Endodermal cell (in vitro differentiated cells): ENCODE results near the gene PRSS1. TPM values are rescaled to one million over a fixed set of nuclear protein-coding genes. Genes with fewer than 3 reads are reported as not detected.
A peak's percentile ranks its signal among the peaks of the same experiment; 100 is the strongest.

Experiments
- DNase-seq: peaks from one replicate; pipeline ENCODE4 v3.0.0-alpha.2; 2017
- H3K27ac ChIP-seq: 2 replicates; pipeline ENCODE4 v1.5.1; 2013; ENCODE audit warnings: mild to moderate bottlenecking, low read depth, low read length, moderate library complexity
- H3K27me3 ChIP-seq: 2 replicates; pipeline ENCODE4 v1.6.1; 2013; ENCODE audit warnings: mild to moderate bottlenecking, low read length, moderate library complexity; ENCODE audit not compliant: insufficient read depth, control insufficient read depth, poor library complexity, severe bottlenecking
- H3K36me3 ChIP-seq: 2 replicates; pipeline ENCODE4 v1.7.0; 2013; ENCODE audit warnings: mild to moderate bottlenecking, low read length, moderate library complexity; ENCODE audit not compliant: control insufficient read depth, insufficient read depth
- H3K4me1 ChIP-seq: one replicate; pipeline ENCODE4 v1.7.0; 2013; ENCODE audit warnings: low read length; ENCODE audit not compliant: control insufficient read depth, insufficient read depth
- H3K4me3 ChIP-seq: 2 replicates; pipeline ENCODE4 v1.5.1; 2013; ENCODE audit warnings: mild to moderate bottlenecking, low read length, moderate library complexity
- H3K9ac ChIP-seq: 2 replicates; pipeline ENCODE4 v1.6.1; 2013; ENCODE audit warnings: mild to moderate bottlenecking, low read length, moderate library complexity; ENCODE audit not compliant: poor library complexity, severe bottlenecking; ENCODE audit errors: extremely low read depth
- H3K9me3 ChIP-seq: 2 replicates; pipeline ENCODE4 v1.6.1; 2013; ENCODE audit warnings: mild to moderate bottlenecking, low read length, moderate library complexity; ENCODE audit not compliant: control insufficient read depth
- H3K27ac Mint-ChIP-seq: 2 replicates; pipeline ENCODE4 v1.8.0; 2020; ENCODE audit warnings: mixed read lengths
- H3K27me3 Mint-ChIP-seq: 2 replicates; pipeline ENCODE4 v1.8.0; 2021; ENCODE audit warnings: mild to moderate bottlenecking, mixed read lengths; ENCODE audit not compliant: insufficient read depth
- H3K36me3 Mint-ChIP-seq: 2 replicates; pipeline ENCODE4 v1.8.0; 2020; ENCODE audit warnings: low read depth, mixed read lengths
- H3K4me1 Mint-ChIP-seq: 2 replicates; pipeline ENCODE4 v1.8.0; 2020; ENCODE audit warnings: mixed read lengths
- H3K4me3 Mint-ChIP-seq: 2 replicates; pipeline ENCODE4 v1.8.0; 2020; ENCODE audit warnings: mild to moderate bottlenecking, moderate library complexity, mixed read lengths
- H3K9me3 Mint-ChIP-seq: 2 replicates; pipeline ENCODE4 v1.8.0; 2020; ENCODE audit warnings: mild to moderate bottlenecking, mixed read lengths
- CTCF ChIP-seq: fragments of 200-600 bp; sonication (generic); conservative IDR thresholded peaks from 2 replicates; pipeline ENCODE4 v1.5.0; 2021; ENCODE audit warnings: antibody characterized with exemption, mild to moderate bottlenecking
- WGBS, 2 experiments: methylation state at CpG; one replicate each; pipeline versions ENCODE4 v1.1.5 to v1.1.7; 2013; ENCODE audit warnings: missing lambda C conversion rate in 2 of 2, mixed read lengths in 1 of 2; ENCODE audit not compliant: insufficient coverage in 1 of 2, insufficient read length in 1 of 2; 5-methylcytosine and 5-hydroxymethylcytosine counted together
- total RNA-seq, 2 donors: library from RNA; stranded (reverse); fragmentation: NEBNext Ultra II Directional in 1 of 2; extraction: Animal tissue kit (Norgen Biotek cat#: 25700) in 1 of 2; gene quantifications; 2 replicates in 1 of 2; 3 replicates in 1 of 2; pipeline ENCODE4 v1.2.1, GENCODE V29; 2021

The PRSS1 gene
- total RNA-seq, 2 donors from 2014 or later, result 4.4 to 8.8 TPM

GRCh38 chr7:142770661-142771352, 21.5 kb downstream of the PRSS1 start, which contains the start of gene PRSS2:
TSS of gene PRSS2 (plus strand) at chr7:142770970. CDS start at chr7:142770983, 13 bp downstream.
- WGBS, 2 experiments, result 64 to 85% methylated on average over 5 to 7 of the region's 7 CpGs
- Histone ChIP-seq H3K36me3 (no peaks in the 10 kb centered on the region), H3K4me3 (peak within 1 kb of the TSS; percentile 43), H3K9ac (no peak within 1 kb of the TSS), H3K27ac (no peak within 1 kb of the TSS), H3K9me3 (no peaks in the 10 kb centered on the region), H3K4me1 (peaks cover 11% of the 10 kb centered on the region), H3K27me3 (peaks cover 32% of the 10 kb centered on the region)
- Mint-ChIP-seq H3K27me3 (peaks cover 68% of the 10 kb centered on the region), H3K36me3 (no peaks in the 10 kb centered on the region), H3K27ac (no peak within 1 kb of the TSS), H3K4me1 (peaks cover 15% of the 10 kb centered on the region), H3K9me3 (no peaks in the 10 kb centered on the region), H3K4me3 (no peak within 1 kb of the TSS)
- TF ChIP-seq CTCF, result no peak
- DNase-seq, result peak; percentile 80

GRCh38 chr7:142771353-142771723, 22.1 kb downstream of the PRSS1 start:
- Histone ChIP-seq H3K9ac (no peak overlapping the region), H3K27ac (no peak overlapping the region), H3K4me1 (peaks cover 11% of the 10 kb centered on the region), H3K9me3 (no peaks in the 10 kb centered on the region), H3K27me3 (peaks cover 32% of the 10 kb centered on the region), H3K4me3 (peak overlapping the region; percentile 43), H3K36me3 (no peaks in the 10 kb centered on the region)
- TF ChIP-seq CTCF, result no peak
- H3K27ac Mint-ChIP-seq, result no peak overlapping the region
- H3K36me3 Mint-ChIP-seq, result no peaks in the 10 kb centered on the region
- H3K4me1 Mint-ChIP-seq, result peaks cover 15% of the 10 kb centered on the region
- no peaks in the 10 kb centered on the region for H3K9me3 Mint-ChIP-seq
- no peak overlapping the region for H3K4me3 Mint-ChIP-seq
- DNase-seq, result no peak
- H3K27me3 Mint-ChIP-seq, result peaks cover 71% of the 10 kb centered on the region
- 71 to 92% methylated on average over 1 to 5 of the region's 5 CpGs for WGBS, 2 experiments

GRCh38 chr7:142772051-142772450, 22.8 kb downstream of the PRSS1 start:
- Mint-ChIP-seq H3K27me3 (peaks cover 73% of the 10 kb centered on the region), H3K9me3 (no peaks in the 10 kb centered on the region), H3K4me1 (peaks cover 15% of the 10 kb centered on the region), H3K4me3 (no peak overlapping the region), H3K36me3 (no peaks in the 10 kb centered on the region), H3K27ac (no peak overlapping the region)
- no peak overlapping the region for H3K4me3 ChIP-seq
- no peaks in the 10 kb centered on the region for H3K9me3 ChIP-seq
- H3K4me1 ChIP-seq, result peaks cover 11% of the 10 kb centered on the region
- TF ChIP-seq CTCF, result no peak
- H3K27ac ChIP-seq, result no peak overlapping the region
- H3K9ac ChIP-seq, result no peak overlapping the region
- WGBS, 2 experiments, result 79 to 82% methylated on average over 2 to 6 of the region's 6 CpGs
- H3K36me3 ChIP-seq, result no peaks in the 10 kb centered on the region
- DNase-seq, result no peak
- peaks cover 29% of the 10 kb centered on the region for H3K27me3 ChIP-seq
